Tibial nerve (tissue), 4 donors: ENCODE results near the gene CRACR2A. TPM values are rescaled to one million over a fixed set of nuclear protein-coding genes. Genes with fewer than 3 reads are reported as not detected.

Experiments
- DNase-seq, 2 donors: peaks; one replicate each; pipeline ENCODE4 v3.0.0-alpha.2; 2019; ENCODE audit warnings: low spot score in 2 of 2
- H3K27ac ChIP-seq, 4 donors: fragments of 200-600 bp; sonication (generic) in 3 of 4; one replicate each; pipeline ENCODE4 v1.5.1; 2017 to 2019; ENCODE audit warnings: mild to moderate bottlenecking in 1 of 4
- H3K27me3 ChIP-seq, 2 donors: fragments of 200-600 bp; sonication (generic) in 1 of 2; one replicate each; pipeline versions ENCODE4 v1.5.1 to v1.6.0; 2017 to 2019
- H3K36me3 ChIP-seq, 3 donors: fragments of 200-600 bp; sonication (generic); one replicate each; pipeline ENCODE4 v1.5.1; 2018 to 2019
- H3K4me1 ChIP-seq, 4 donors: fragments of 200-600 bp; sonication (generic) in 3 of 4; one replicate each; pipeline ENCODE4 v1.5.1; 2017 to 2019
- H3K4me3 ChIP-seq, 4 donors: fragments of 200-600 bp; sonication (generic) in 3 of 4; one replicate each; pipeline ENCODE4 v1.5.1; 2017 to 2019; ENCODE audit warnings: mild to moderate bottlenecking in 1 of 4, moderate library complexity in 1 of 4
- H3K9me3 ChIP-seq, 4 donors: fragments of 200-600 bp; sonication (generic) in 3 of 4; one replicate each; pipeline ENCODE4 v1.5.1; 2017 to 2019
- EP300 ChIP-seq, 2 donors: sonication (generic); formaldehyde crosslinking; IDR thresholded peaks; one replicate each; pipeline ENCODE4 v1.6.1; 2017; ENCODE audit warnings: antibody characterized with exemption in 2 of 2, mild to moderate bottlenecking in 1 of 2
- POLR2A ChIP-seq, 2 donors: fragments of 450-650 bp; IDR thresholded peaks; one replicate each; pipeline ENCODE4 v1.6.1; 2017; ENCODE audit warnings: antibody characterized with exemption in 2 of 2, mild to moderate bottlenecking in 2 of 2, moderate library complexity in 2 of 2
- WGBS, 2 donors: methylation state at CpG; one replicate each; pipeline ENCODE4 v1.1.5; 2018; 5-methylcytosine and 5-hydroxymethylcytosine counted together
- total RNA-seq, 4 donors: library from RNA; depleted of rRNA; stranded (reverse); fragments of >200 nt; gene quantifications; one replicate each; pipeline ENCODE4 v1.1.0, GENCODE V29; 2016
- TF ChIP-seq, protein P1 (sequence below), 5 experiments: fragments of 200-600 bp in 3 of 5; fragments of 450-650 bp in 2 of 5; sonication (generic) in 3 of 5; IDR thresholded peaks; one replicate each; pipeline ENCODE4 v1.5.1; 2016 to 2019; ENCODE audit warnings: antibody characterized with exemption in 5 of 5, mild to moderate bottlenecking in 3 of 5, moderate library complexity in 2 of 5

Gene CRACR2A
- total RNA-seq, 4 donors from 2014 or later: 2.6 to 6.3 (median 4.2) TPM

DNA sequence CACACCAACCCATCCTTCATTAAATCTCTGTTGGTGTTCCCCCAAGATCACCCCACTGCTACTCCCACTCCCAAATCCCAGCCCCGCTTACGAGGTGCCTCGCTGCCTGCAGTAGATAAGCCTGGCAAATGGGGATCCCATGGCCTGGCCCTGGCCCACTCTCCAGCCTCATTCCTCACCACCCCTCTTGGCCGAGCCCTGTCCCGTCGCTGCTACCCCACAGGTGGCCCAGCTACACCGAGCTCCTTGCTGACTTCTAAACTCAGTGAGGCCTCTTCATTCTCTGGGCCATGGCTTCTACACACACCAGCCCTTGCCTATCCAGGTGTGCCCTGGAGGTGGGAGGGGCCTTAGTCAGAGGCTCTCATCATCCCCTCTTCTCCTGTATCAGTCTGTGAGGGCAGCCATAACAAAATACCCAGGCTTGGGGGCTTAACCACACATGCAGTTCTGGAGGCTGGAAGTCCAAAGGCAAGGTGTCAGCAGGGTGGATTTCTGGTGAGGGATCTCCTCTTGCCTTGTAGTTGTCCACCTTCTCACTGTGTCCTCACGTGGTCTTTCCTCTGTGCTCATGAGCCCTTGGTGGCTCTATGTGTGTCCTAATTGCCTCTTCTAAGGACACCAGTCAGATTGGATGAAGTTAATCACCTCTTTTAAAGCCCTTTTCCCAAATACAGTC lies 169.1 kb downstream of the CRACR2A start:
- H3K36me3 ChIP-seq: no peaks in the 10 kb centered on the region
- TF ChIP-seq, protein P1, sequence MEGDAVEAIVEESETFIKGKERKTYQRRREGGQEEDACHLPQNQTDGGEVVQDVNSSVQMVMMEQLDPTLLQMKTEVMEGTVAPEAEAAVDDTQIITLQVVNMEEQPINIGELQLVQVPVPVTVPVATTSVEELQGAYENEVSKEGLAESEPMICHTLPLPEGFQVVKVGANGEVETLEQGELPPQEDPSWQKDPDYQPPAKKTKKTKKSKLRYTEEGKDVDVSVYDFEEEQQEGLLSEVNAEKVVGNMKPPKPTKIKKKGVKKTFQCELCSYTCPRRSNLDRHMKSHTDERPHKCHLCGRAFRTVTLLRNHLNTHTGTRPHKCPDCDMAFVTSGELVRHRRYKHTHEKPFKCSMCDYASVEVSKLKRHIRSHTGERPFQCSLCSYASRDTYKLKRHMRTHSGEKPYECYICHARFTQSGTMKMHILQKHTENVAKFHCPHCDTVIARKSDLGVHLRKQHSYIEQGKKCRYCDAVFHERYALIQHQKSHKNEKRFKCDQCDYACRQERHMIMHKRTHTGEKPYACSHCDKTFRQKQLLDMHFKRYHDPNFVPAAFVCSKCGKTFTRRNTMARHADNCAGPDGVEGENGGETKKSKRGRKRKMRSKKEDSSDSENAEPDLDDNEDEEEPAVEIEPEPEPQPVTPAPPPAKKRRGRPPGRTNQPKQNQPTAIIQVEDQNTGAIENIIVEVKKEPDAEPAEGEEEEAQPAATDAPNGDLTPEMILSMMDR (IDR thresholded peaks at IDR 0.05): no peak
- TF ChIP-seq EP300 (IDR thresholded peaks at IDR 0.05) (no peak), POLR2A (IDR thresholded peaks at IDR 0.05) (no peak)
- peaks cover 0 to 15% (median 0%) of the 10 kb centered on the region in 4 donors for H3K9me3 ChIP-seq
- no peaks in the 10 kb centered on the region for H3K4me1 ChIP-seq
- no peak for DNase-seq
- no peak overlapping the region for H3K27ac ChIP-seq
- no peaks in the 10 kb centered on the region for H3K27me3 ChIP-seq
- no peak overlapping the region for H3K4me3 ChIP-seq
- WGBS, 2 donors: 91 to 94% methylated on average over 8 of the region's 8 CpGs

DNA sequence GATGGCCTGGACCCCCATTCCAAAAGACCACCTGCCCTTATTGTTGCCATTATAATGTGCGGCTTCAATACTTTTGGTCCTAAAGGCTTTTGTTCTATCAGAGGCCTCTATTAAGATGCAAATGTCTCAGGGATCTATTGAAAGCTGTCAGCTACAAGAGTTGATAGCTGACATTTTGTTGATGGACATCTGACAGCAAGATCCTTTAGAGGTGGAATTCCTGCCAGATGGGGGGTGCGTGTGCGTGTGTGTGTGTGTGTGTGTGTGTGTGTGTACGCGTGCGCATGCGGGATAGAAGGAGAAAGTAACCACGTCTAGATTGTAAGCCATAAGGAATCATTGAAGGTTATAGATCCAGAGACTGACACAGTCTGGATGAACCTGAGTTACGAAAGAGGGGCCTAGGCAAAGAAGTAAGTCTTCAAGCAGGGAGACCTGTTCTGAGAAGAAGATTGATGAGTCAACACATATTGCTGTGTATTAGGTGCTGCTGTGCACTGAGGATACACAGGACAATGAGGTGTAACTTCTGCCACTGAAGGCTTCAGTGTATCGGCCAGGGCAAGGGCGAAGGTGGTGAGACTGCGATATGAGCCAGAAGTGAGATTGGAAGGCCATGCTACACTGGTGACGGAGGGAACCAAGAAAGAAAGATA lies 172.7 kb downstream of the CRACR2A start:
- H3K9me3 ChIP-seq: peaks cover 0 to 10% (median 0%) of the 10 kb centered on the region in 4 donors
- no peaks in the 10 kb centered on the region for H3K36me3 ChIP-seq
- WGBS, 2 donors: 81 to 92% methylated on average over 13 of the region's 13 CpGs
- no peak overlapping the region for H3K27ac ChIP-seq
- DNase-seq: no peak
- TF ChIP-seq EP300 (IDR thresholded peaks at IDR 0.05) (no peak), POLR2A (IDR thresholded peaks at IDR 0.05) (no peak)
- TF ChIP-seq, protein P1 (IDR thresholded peaks at IDR 0.05): no peak
- H3K27me3 ChIP-seq: no peaks in the 10 kb centered on the region
- H3K4me1 ChIP-seq: no peaks in the 10 kb centered on the region
- no peak overlapping the region for H3K4me3 ChIP-seq

DNA sequence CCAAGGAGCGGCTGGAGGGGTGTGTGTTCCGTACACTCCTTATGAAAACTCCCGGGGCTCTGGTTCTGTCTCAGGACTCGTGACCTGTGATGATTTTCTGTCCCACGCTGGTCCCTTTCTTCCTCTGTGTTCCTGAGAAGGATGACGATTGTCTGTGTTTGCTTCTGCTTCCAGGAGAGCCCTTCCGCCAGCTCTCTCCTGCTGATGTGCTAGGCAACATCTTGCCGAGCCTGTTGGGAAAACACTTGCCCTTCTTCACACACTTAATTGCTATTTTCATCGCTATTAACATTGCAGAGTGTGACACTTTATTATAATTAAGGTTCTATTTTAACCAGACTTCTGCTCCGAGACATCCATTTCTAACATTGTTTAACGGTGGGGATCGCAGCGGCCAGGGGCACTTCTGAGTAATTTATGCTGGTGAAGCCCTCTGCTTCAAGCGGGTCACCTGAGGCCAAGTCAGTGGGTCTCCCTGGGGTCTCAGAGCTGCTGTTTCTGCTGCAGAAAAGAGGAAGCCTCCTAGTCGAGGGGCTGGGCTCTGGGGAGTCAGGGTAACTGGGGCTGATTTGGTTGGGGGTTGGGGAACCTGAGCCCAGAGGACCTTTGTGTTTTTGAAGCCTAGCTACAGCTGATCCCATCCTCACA lies 173.3 kb downstream of the CRACR2A start:
- H3K4me3 ChIP-seq: no peak overlapping the region
- H3K9me3 ChIP-seq: peaks cover 0 to 10% (median 0%) of the 10 kb centered on the region in 4 donors
- DNase-seq: no peak
- 75 to 83% methylated on average over 15 of the region's 15 CpGs for WGBS, 2 donors
- no peaks in the 10 kb centered on the region for H3K27me3 ChIP-seq
- no peak overlapping the region for H3K27ac ChIP-seq
- H3K4me1 ChIP-seq: no peaks in the 10 kb centered on the region
- no peaks in the 10 kb centered on the region for H3K36me3 ChIP-seq
- no peak for TF ChIP-seq POLR2A (IDR thresholded peaks at IDR 0.05)
- TF ChIP-seq, protein P1 (IDR thresholded peaks at IDR 0.05): no peak
- no peak for TF ChIP-seq EP300 (IDR thresholded peaks at IDR 0.05)

DNA sequence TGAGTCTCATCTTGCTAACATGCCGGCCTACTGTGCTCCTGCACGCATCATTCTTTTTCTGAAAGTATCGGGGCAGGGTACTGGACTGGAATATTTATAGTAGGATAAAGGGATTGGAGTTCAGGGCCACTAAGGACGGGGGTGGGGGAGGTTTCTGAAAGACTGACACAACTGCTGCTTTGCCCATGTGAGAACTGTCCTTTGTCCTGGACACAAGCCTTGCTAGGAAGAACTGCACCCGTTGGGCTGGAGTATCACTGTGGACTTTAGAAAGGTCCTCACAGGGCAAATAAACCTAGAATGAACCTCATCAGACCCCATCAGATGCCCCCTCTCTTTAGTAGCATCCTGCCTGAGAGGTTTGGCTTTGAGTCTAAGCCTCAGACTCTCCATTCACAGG lies 174.4 kb downstream of the CRACR2A start:
- WGBS, 2 donors: 63 to 65% methylated on average over 5 of the region's 5 CpGs

More for the DNA sequence above, 174.4 kb downstream of the CRACR2A start:
- TF ChIP-seq EP300 (IDR thresholded peaks at IDR 0.05): no peak
- TF ChIP-seq POLR2A (IDR thresholded peaks at IDR 0.05): no peak
- TF ChIP-seq, protein P1 (IDR thresholded peaks at IDR 0.05): no peak
- DNase-seq: no peak
- H3K4me1 ChIP-seq: no peaks in the 10 kb centered on the region
- no peak overlapping the region for H3K27ac ChIP-seq
- peaks cover 0 to 3% (median 0%) of the 10 kb centered on the region in 4 donors for H3K9me3 ChIP-seq
- H3K36me3 ChIP-seq: no peaks in the 10 kb centered on the region
- H3K27me3 ChIP-seq: no peaks in the 10 kb centered on the region
- no peak overlapping the region for H3K4me3 ChIP-seq
